ENCODE data around the gene MAPKAPK2.

MAPKAPK2 gene

DNA sequence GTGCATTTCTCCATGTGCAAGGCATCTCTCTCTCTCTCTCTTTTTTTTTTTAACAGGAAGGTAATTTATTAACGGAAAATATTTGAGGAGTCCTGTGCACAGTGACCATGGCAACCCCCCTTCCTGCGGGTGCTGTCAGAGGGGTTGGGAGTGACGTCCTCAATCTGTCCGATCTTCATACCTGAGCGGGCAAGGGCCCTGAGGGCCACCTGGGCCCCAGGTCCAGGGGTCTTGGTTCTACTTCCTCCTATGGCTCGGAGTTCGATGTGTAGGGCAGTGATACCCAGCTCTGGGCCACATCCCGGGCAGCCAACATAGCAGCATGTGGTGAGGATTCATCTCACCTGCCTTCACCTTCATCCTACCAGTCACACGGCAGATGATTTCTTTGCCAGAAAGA lies 11.0 kb downstream of the MAPKAPK2 start:
- Histone ChIP-seq H3K27ac (ENCODE audit: low read depth, low read length) (no peak overlapping the region), H3K9ac (ENCODE audit: low read length) (no peak overlapping the region), H3K4me1 (ENCODE audit: control insufficient read depth, insufficient read depth, low read length) (peaks cover 53% of the 10 kb centered on the region), H3K4me3 (ENCODE audit: low read depth, low read length) (no peak overlapping the region), H3K36me3 (ENCODE audit: control insufficient read depth, insufficient read depth, low read length) (no peaks in the 10 kb centered on the region), H3K9me3 (ENCODE audit: control insufficient read depth, insufficient read depth, low read depth, low read length) (no peaks in the 10 kb centered on the region), H3K27me3 (ENCODE audit: control insufficient read depth, insufficient read depth, low read length) (no peaks in the 10 kb centered on the region)

DNA sequence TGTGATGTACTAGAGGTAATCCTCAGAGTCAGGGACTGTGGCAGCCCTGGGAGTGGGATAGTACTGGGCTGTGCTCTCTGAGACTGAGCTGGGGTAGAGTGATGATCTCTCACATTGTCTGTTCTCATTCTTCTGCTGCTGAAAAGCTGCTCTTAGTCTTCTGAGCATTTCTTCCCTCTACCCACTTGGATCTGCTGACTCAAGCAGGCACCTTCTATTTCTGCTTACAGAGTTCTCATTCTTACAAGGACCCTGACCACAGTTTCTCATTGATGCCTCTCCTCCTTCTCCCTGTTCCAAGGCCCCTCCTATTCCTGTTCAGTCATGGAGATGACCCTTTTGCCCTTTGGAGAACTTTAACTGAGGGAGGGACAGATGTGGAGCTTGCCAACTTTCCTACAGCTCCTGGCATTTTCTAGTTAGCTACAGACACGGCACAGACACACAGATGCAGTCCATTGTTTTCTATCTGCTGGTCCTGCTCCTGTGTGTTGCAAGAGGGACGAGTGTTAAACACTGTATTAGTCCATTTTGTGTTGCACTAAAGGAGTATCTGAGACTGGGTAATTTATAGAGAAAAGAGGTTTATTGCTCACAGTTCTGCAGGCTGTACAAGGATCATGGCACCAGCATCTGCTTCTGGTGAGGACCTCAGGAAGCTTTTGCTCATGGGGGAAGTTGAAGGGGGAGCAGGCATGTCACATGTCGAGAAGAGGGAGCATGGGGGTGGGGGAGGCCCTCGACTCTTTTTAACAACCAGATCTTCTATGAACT lies 12.3 kb downstream of the MAPKAPK2 start:
- Histone ChIP-seq H3K36me3 (ENCODE audit: control insufficient read depth, insufficient read depth, low read length) (no peaks in the 10 kb centered on the region), H3K9me3 (ENCODE audit: control insufficient read depth, insufficient read depth, low read depth, low read length) (no peaks in the 10 kb centered on the region), H3K4me3 (ENCODE audit: low read depth, low read length) (no peak overlapping the region), H3K27ac (ENCODE audit: low read depth, low read length) (no peak overlapping the region), H3K9ac (ENCODE audit: low read length) (no peak overlapping the region), H3K4me1 (ENCODE audit: control insufficient read depth, insufficient read depth, low read length) (peaks cover 47% of the 10 kb centered on the region), H3K27me3 (ENCODE audit: control insufficient read depth, insufficient read depth, low read length) (no peaks in the 10 kb centered on the region)

DNA sequence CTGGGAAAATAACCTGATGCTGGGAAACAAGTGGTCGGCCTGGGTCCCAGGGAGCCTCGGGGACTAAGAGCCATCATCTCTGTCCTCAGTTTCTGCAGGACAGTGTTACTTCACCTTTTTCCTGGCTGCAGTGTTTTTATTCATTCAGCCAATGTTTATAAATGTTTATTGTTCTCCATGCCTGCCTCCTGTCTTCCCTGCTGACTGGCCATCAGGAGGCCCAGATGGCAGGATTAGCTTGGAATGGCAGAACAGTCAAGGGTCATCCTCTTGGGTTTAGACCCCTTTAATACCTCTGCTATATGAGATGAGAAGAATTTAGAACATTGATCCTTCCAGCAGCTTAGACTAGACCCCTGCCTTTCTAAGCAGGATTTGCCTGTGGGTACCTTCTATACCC lies 13.3 kb downstream of the MAPKAPK2 start:
- H3K4me3 ChIP-seq (ENCODE audit: low read depth, low read length), result no peak overlapping the region
- H3K36me3 ChIP-seq (ENCODE audit: control insufficient read depth, insufficient read depth, low read length), result no peaks in the 10 kb centered on the region
- no peak overlapping the region for H3K9ac ChIP-seq (ENCODE audit: low read length)
- H3K27ac ChIP-seq (ENCODE audit: low read depth, low read length), result no peak overlapping the region
- H3K9me3 ChIP-seq (ENCODE audit: control insufficient read depth, insufficient read depth, low read depth, low read length), result no peaks in the 10 kb centered on the region
- H3K4me1 ChIP-seq (ENCODE audit: control insufficient read depth, insufficient read depth, low read length), result peaks cover 47% of the 10 kb centered on the region
- no peaks in the 10 kb centered on the region for H3K27me3 ChIP-seq (ENCODE audit: control insufficient read depth, insufficient read depth, low read length)

DNA sequence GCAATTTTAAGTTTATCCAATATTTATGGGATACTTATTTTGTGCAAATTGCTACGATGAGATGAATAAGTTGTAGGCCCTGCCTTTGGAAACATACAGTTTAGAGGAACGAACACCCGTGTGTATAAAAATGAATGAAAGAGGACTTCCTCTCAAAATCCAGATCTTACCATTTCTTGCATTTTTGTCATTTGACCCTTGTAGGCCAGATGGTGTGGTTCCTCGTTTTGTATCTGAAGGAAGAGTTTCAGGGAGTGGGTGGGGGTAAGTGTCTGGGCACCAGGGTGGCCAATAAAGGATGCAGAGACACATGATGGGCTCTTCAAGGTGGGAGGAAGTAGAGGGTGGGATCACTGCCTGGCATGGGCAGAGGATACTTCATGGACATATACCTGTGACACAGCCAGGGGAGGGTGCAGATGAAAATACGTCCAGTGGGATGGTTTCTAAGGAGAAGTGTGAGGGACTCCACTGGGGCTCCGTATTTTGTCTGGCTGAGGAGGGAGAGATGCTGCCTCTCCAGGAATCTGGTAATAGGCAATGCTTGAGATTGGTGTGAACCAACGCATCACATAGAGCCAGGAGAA lies 14.4 kb downstream of the MAPKAPK2 start:
- Histone ChIP-seq H3K9ac (ENCODE audit: low read length) (no peak overlapping the region), H3K27me3 (ENCODE audit: control insufficient read depth, insufficient read depth, low read length) (no peaks in the 10 kb centered on the region), H3K27ac (ENCODE audit: low read depth, low read length) (no peak overlapping the region), H3K4me1 (ENCODE audit: control insufficient read depth, insufficient read depth, low read length) (peaks cover 43% of the 10 kb centered on the region), H3K9me3 (ENCODE audit: control insufficient read depth, insufficient read depth, low read depth, low read length) (no peaks in the 10 kb centered on the region), H3K4me3 (ENCODE audit: low read depth, low read length) (no peak overlapping the region), H3K36me3 (ENCODE audit: control insufficient read depth, insufficient read depth, low read length) (no peaks in the 10 kb centered on the region)

DNA sequence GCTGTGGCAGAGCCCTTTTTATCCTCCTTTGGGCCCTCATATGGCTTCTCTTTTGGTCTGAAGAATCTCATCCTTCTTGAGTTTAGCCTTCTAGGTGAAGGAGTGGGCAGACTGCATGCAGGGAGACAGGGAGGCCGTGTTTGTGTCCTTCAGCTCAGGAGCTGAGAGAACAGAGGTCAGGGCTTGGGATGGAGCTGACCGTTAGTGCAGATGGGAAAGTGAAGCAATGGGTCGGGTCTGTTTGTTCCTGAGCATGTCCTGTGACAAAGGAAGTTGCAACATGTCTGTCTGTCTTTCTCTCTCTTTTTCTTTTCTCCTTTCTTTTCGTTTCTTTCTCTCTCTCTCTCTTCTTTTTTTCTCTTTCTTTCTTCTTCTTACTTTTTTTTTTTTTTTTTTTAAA lies 14.9 kb downstream of the MAPKAPK2 start:
- H3K36me3 ChIP-seq (ENCODE audit: control insufficient read depth, insufficient read depth, low read length), result no peaks in the 10 kb centered on the region
- no peaks in the 10 kb centered on the region for H3K27me3 ChIP-seq (ENCODE audit: control insufficient read depth, insufficient read depth, low read length)
- no peak overlapping the region for H3K9ac ChIP-seq (ENCODE audit: low read length)
- peaks cover 40% of the 10 kb centered on the region for H3K4me1 ChIP-seq (ENCODE audit: control insufficient read depth, insufficient read depth, low read length)
- no peak overlapping the region for H3K27ac ChIP-seq (ENCODE audit: low read depth, low read length)
- no peaks in the 10 kb centered on the region for H3K9me3 ChIP-seq (ENCODE audit: control insufficient read depth, insufficient read depth, low read depth, low read length)
- no peak overlapping the region for H3K4me3 ChIP-seq (ENCODE audit: low read depth, low read length)

DNA sequence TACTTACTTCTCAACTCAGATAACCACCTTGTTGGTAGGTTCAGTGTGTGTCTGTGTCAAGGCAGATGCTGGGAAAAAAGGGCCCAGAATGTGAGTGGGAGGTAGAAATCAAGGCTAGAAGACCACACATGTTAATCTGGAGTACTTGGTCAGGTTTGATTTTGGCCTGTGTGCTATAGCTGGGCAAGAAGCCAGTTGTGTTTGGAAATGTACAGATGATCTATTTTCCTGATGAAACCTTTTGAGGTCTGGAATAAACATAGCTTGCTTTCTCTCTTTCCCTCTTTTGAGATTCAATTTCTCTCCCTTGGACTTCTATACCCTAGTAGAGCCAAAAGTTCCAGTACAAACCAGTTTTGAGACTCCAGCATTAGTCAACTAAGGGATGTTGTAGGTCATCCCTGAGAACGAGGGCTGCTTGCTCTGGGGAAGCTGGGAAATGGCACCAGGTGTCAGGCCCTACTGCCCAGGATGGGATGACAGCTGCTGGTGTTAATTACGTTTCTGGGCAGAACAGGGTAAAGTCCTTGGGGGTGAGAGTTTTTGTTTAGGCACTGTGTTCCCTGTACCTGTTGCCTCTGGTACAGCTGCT lies 15.8 kb downstream of the MAPKAPK2 start:
- no peaks in the 10 kb centered on the region for H3K9me3 ChIP-seq (ENCODE audit: control insufficient read depth, insufficient read depth, low read depth, low read length)
- H3K27ac ChIP-seq (ENCODE audit: low read depth, low read length), result no peak overlapping the region
- no peaks in the 10 kb centered on the region for H3K27me3 ChIP-seq (ENCODE audit: control insufficient read depth, insufficient read depth, low read length)
- no peak overlapping the region for H3K4me3 ChIP-seq (ENCODE audit: low read depth, low read length)
- H3K9ac ChIP-seq (ENCODE audit: low read length), result no peak overlapping the region
- H3K4me1 ChIP-seq (ENCODE audit: control insufficient read depth, insufficient read depth, low read length), result peaks cover 43% of the 10 kb centered on the region
- no peaks in the 10 kb centered on the region for H3K36me3 ChIP-seq (ENCODE audit: control insufficient read depth, insufficient read depth, low read length)

DNA sequence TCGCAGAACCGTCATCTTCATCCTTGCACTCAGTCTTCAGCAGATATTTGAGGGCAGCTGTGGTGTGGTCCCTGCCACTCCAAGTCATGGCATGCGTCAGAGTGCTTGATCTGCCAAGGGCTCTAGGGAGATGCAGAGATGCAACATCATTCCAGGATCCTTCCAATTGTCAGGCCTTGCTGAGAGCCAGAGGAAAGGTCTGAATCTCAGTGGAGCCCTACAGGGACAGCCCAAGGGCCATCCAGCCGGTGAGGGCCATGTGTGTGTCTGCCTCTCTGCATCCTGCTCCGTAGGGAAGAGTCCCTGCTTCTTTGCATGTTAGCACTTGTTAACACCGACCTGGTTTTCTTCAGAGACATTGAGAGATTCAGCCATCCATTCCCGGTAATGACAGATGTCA lies 17.6 kb downstream of the MAPKAPK2 start:
- H3K27ac ChIP-seq (ENCODE audit: low read depth, low read length), result no peak overlapping the region
- no peak overlapping the region for H3K4me3 ChIP-seq (ENCODE audit: low read depth, low read length)
- H3K4me1 ChIP-seq (ENCODE audit: control insufficient read depth, insufficient read depth, low read length), result peaks cover 60% of the 10 kb centered on the region
- H3K9me3 ChIP-seq (ENCODE audit: control insufficient read depth, insufficient read depth, low read depth, low read length), result no peaks in the 10 kb centered on the region
- no peaks in the 10 kb centered on the region for H3K36me3 ChIP-seq (ENCODE audit: control insufficient read depth, insufficient read depth, low read length)
- H3K27me3 ChIP-seq (ENCODE audit: control insufficient read depth, insufficient read depth, low read length), result no peaks in the 10 kb centered on the region
- H3K9ac ChIP-seq (ENCODE audit: low read length), result no peak overlapping the region

DNA sequence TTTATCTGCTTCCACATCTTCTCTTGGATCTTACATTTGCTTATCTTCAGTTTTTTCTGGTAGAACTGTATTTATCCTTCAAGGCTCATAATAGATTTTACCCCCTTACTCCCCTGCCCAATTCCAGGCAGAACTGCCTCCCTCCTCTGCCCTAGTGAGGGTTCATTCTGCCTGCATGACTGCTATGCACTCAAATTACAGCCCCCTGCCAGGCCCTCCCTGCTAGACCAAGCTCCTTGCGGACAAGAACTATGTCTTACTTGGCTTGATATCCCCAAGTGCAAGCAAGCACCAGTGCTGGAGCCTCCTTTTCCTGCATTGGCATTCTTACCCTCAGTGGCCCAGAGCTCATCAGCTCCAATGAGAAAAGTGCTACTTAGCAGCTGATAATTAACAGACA lies 18.1 kb downstream of the MAPKAPK2 start:
- H3K27me3 ChIP-seq (ENCODE audit: control insufficient read depth, insufficient read depth, low read length), result no peaks in the 10 kb centered on the region
- peaks cover 61% of the 10 kb centered on the region for H3K4me1 ChIP-seq (ENCODE audit: control insufficient read depth, insufficient read depth, low read length)
- no peaks in the 10 kb centered on the region for H3K9me3 ChIP-seq (ENCODE audit: control insufficient read depth, insufficient read depth, low read depth, low read length)
- no peak overlapping the region for H3K27ac ChIP-seq (ENCODE audit: low read depth, low read length)
- no peak overlapping the region for H3K9ac ChIP-seq (ENCODE audit: low read length)
- H3K36me3 ChIP-seq (ENCODE audit: control insufficient read depth, insufficient read depth, low read length), result no peaks in the 10 kb centered on the region
- H3K4me3 ChIP-seq (ENCODE audit: low read depth, low read length), result no peak overlapping the region

DNA sequence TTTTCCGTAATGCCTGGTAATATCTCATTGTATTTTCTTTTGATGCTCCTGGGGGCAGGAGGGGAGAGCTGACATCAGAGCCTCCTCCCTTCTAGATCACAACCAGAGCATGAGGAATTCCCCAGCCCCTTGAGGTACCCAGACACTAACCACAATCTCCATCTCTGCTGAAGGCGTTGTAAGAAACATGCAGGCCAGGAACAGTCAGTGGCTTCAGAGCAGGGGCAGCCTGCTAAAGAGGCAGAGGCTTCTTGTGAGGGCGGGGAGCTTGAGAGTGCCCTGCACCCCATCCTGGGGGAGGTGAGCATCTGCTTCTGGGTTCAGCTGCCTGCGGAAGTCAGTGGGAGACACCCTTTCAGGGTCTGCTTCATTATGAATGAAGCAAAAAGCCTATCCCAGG lies 19.0 kb downstream of the MAPKAPK2 start:
- Histone ChIP-seq H3K9me3 (ENCODE audit: control insufficient read depth, insufficient read depth, low read depth, low read length) (no peaks in the 10 kb centered on the region), H3K4me3 (ENCODE audit: low read depth, low read length) (no peak overlapping the region), H3K36me3 (ENCODE audit: control insufficient read depth, insufficient read depth, low read length) (no peaks in the 10 kb centered on the region), H3K4me1 (ENCODE audit: control insufficient read depth, insufficient read depth, low read length) (peaks cover 66% of the 10 kb centered on the region), H3K27me3 (ENCODE audit: control insufficient read depth, insufficient read depth, low read length) (no peaks in the 10 kb centered on the region), H3K9ac (ENCODE audit: low read length) (no peak overlapping the region), H3K27ac (ENCODE audit: low read depth, low read length) (no peak overlapping the region)

DNA sequence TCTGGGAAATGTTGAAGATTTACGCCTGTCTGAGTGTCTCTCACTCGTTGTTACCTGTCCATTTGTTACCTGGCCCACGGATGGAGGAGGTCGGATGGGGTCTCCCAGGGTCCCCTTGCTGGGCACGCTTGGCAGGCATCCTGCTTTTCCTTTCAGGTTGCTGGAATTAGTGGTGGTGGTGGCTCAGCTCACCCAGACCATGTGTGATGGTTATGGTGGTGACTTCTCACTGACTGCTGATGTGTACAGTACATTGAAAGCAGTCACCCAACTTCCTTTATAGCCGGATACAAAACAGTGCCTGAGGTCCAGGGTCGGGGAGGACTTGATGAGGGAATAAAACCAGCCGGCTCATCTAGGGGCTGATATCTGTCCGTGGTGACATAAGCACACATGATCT lies 19.5 kb downstream of the MAPKAPK2 start:
- Histone ChIP-seq H3K27ac (ENCODE audit: low read depth, low read length) (no peak overlapping the region), H3K4me3 (ENCODE audit: low read depth, low read length) (no peak overlapping the region), H3K4me1 (ENCODE audit: control insufficient read depth, insufficient read depth, low read length) (peaks cover 70% of the 10 kb centered on the region)

DNA sequence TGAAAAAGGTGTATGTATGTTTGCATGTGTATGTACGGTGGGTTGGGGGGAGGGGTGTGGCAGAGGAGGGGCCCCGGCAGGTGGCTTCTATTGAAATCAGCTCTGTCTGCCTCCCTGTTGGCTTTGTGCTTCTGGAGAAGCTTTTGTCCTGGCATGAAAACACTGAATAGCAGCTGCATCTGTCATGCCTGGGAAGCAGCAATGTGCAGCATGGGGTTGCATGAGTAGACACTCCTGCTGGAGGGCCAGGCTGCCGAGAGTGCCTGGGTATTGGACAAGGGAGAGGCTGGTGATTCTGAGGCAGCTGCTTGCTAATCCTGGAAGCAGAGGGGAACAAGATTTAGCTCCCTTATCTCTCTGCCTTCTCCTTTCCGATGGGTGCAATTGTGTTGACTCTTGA lies 20.5 kb downstream of the MAPKAPK2 start:
- peak overlapping the region; percentile 4; the same call in 1 of the 2 replicates for H3K4me3 ChIP-seq (ENCODE audit: low read depth, low read length)
- no peak overlapping the region for H3K9ac ChIP-seq (ENCODE audit: low read length)
- no peaks in the 10 kb centered on the region for H3K36me3 ChIP-seq (ENCODE audit: control insufficient read depth, insufficient read depth, low read length)
- peaks cover 75% of the 10 kb centered on the region for H3K4me1 ChIP-seq (ENCODE audit: control insufficient read depth, insufficient read depth, low read length)
- no peaks in the 10 kb centered on the region for H3K9me3 ChIP-seq (ENCODE audit: control insufficient read depth, insufficient read depth, low read depth, low read length)
- no peaks in the 10 kb centered on the region for H3K27me3 ChIP-seq (ENCODE audit: control insufficient read depth, insufficient read depth, low read length)
- H3K27ac ChIP-seq (ENCODE audit: low read depth, low read length), result no peak overlapping the region

More for the DNA sequence above, 19.5 kb downstream of the MAPKAPK2 start:
- Histone ChIP-seq H3K36me3 (ENCODE audit: control insufficient read depth, insufficient read depth, low read length) (no peaks in the 10 kb centered on the region), H3K27me3 (ENCODE audit: control insufficient read depth, insufficient read depth, low read length) (no peaks in the 10 kb centered on the region), H3K9ac (ENCODE audit: low read length) (no peak overlapping the region), H3K9me3 (ENCODE audit: control insufficient read depth, insufficient read depth, low read depth, low read length) (no peaks in the 10 kb centered on the region)
